Upper lobe of left lung (tissue), 6 donors: ENCODE data around the gene LASP1. TPM values are rescaled to one million over a fixed set of nuclear protein-coding genes. Genes with fewer than 3 reads are reported as not detected.

Source experiments
- ATAC-seq, 2 donors: fragments of 200-7000 bp; cut with Tn5 transposase; one replicate each; pipeline ENCODE4 v1.9.1; 2022; ENCODE audit warnings: mild to moderate bottlenecking in 2 of 2, moderate library complexity in 2 of 2; ENCODE audit not compliant: low FRiP score in 2 of 2
- DNase-seq, 2 donors: peaks; one replicate each; pipeline ENCODE4 v3.0.0-alpha.2; 2019 to 2020
- H3K27ac ChIP-seq, 4 donors: fragments of 200-600 bp; sonication (generic); one replicate each; pipeline ENCODE4 v1.5.1; 2016 to 2019
- H3K27me3 ChIP-seq, 4 donors: fragments of 200-600 bp; sonication (generic); one replicate each; pipeline ENCODE4 v1.5.1; 2017 to 2019
- H3K36me3 ChIP-seq, 4 donors: fragments of 200-600 bp; sonication (generic); one replicate each; pipeline ENCODE4 v1.5.1; 2016 to 2019
- H3K4me1 ChIP-seq, 4 donors: fragments of 200-600 bp; sonication (generic); one replicate each; pipeline ENCODE4 v1.5.1; 2018 to 2019
- H3K4me3 ChIP-seq, 4 donors: fragments of 200-600 bp; sonication (generic); one replicate each; pipeline ENCODE4 v1.5.1; 2017 to 2019; ENCODE audit warnings: mild to moderate bottlenecking in 2 of 4, moderate library complexity in 1 of 4
- H3K9me3 ChIP-seq, 4 donors: fragments of 200-600 bp; sonication (generic); one replicate each; pipeline ENCODE4 v1.5.1; 2018 to 2019
- CTCF ChIP-seq, 6 experiments: fragments of 450-650 bp in 4 of 6; fragments of 200-600 bp in 2 of 6; sonication (generic) in 2 of 6; IDR thresholded peaks; one replicate each; pipeline ENCODE4 v1.5.1; 2016 to 2019; ENCODE audit warnings: antibody characterized with exemption in 6 of 6
- EP300 ChIP-seq, 4 donors: sonication (generic); formaldehyde crosslinking; IDR thresholded peaks; one replicate each; pipeline ENCODE4 v1.5.1; 2017; ENCODE audit warnings: antibody characterized with exemption in 4 of 4, control low read depth in 2 of 4
- POLR2A ChIP-seq, 4 donors: fragments of 450-650 bp; IDR thresholded peaks; one replicate each; pipeline ENCODE4 v1.5.1; 2016 to 2017; ENCODE audit warnings: antibody characterized with exemption in 4 of 4, mild to moderate bottlenecking in 2 of 4
- POLR2AphosphoS5 ChIP-seq, 2 donors: sonication (generic); formaldehyde crosslinking; IDR thresholded peaks; one replicate each; pipeline ENCODE4 v1.5.1; 2017; ENCODE audit warnings: antibody characterized with exemption in 2 of 2
- WGBS, 2 donors: methylation state at CpG; one replicate each; pipeline ENCODE4 v1.1.5; 2017 to 2018; 5-methylcytosine and 5-hydroxymethylcytosine counted together
- total RNA-seq, 6 donors: library from RNA; depleted of rRNA in 4 of 6; stranded (reverse); fragments of >200 nt in 4 of 6; gene quantifications; one replicate each; pipeline versions ENCODE4 v1.1.0 to v1.2.1, GENCODE V29; 2016 to 2021
- donor health status: DM: no; HTN: no; CAD: no; lungs with moderate emphysema.
- donor health status: DM: no; HTN: yes; CAD: no; lungs with severe emphysema.

Gene LASP1
- total RNA-seq, 6 donors from 2014 or later: 97.9 to 168 (median 149) TPM

GRCh38 chr17:38917259-38917658 lies 47.4 kb downstream of the LASP1 start:
- no peak for TF ChIP-seq POLR2A (IDR thresholded peaks at IDR 0.05)
- Histone ChIP-seq H3K9me3 (no peaks in the 10 kb centered on the region), H3K27me3 (no peaks in the 10 kb centered on the region), H3K27ac (no peak overlapping the region), H3K4me3 (no peak overlapping the region), H3K36me3 (peaks cover 31 to 82% (median 66%) of the 10 kb centered on the region in 4 donors), H3K4me1 (peaks cover 12 to 43% (median 25%) of the 10 kb centered on the region in 4 donors)
- 95 to 97% methylated on average over 3 of the region's 3 CpGs for WGBS, 2 donors
- DNase-seq (no peak), ATAC-seq (no peak)

- Histone ChIP-seq H3K27ac (peak overlapping the region in 1 of 4 donors; percentile 20), H3K9me3 (no peaks in the 10 kb centered on the region), H3K4me3 (no peak overlapping the region), H3K36me3 (peaks cover 31 to 74% (median 62%) of the 10 kb centered on the region in 4 donors), H3K27me3 (no peaks in the 10 kb centered on the region), H3K4me1 (peaks cover 14 to 43% (median 25%) of the 10 kb centered on the region in 4 donors)
- WGBS, 2 donors: 84 to 85% methylated on average over 30 to 37 of the region's 37 CpGs
- DNase-seq (peak in 1 of 2 donors; percentile 78), ATAC-seq (no peak)
- TF ChIP-seq POLR2A (IDR thresholded peaks at IDR 0.05): no peak
- no peak for TF ChIP-seq POLR2AphosphoS5 (IDR thresholded peaks at IDR 0.05)
- no peak for TF ChIP-seq CTCF (IDR thresholded peaks at IDR 0.05)
- TF ChIP-seq EP300 (IDR thresholded peaks at IDR 0.05): no peak
These were observed 48.5 kb downstream of the LASP1 start for GRCh38 chr17:38918129-38918913.

GRCh38 chr17:38918916-38919315 lies 49.1 kb downstream of the LASP1 start:
- Histone ChIP-seq H3K9me3 (no peaks in the 10 kb centered on the region), H3K4me1 (peaks cover 20 to 43% (median 28%) of the 10 kb centered on the region in 4 donors), H3K27ac (peak overlapping the region in 1 of 4 donors; percentile 20), H3K36me3 (peaks cover 31 to 72% (median 59%) of the 10 kb centered on the region in 4 donors), H3K4me3 (no peak overlapping the region), H3K27me3 (no peaks in the 10 kb centered on the region)
- DNase-seq: no peak
- TF ChIP-seq EP300 (IDR thresholded peaks at IDR 0.05) (no peak), POLR2A (IDR thresholded peaks at IDR 0.05) (no peak), CTCF (IDR thresholded peaks at IDR 0.05) (no peak), POLR2AphosphoS5 (IDR thresholded peaks at IDR 0.05) (no peak)
- no peak for ATAC-seq
- 98 to 100% methylated on average over 5 of the region's 5 CpGs for WGBS, 2 donors

GRCh38 chr17:38919316-38920078 lies 49.6 kb downstream of the LASP1 start:
- Histone ChIP-seq H3K9me3 (no peaks in the 10 kb centered on the region), H3K4me3 (no peak overlapping the region), H3K4me1 (peaks cover 20 to 39% (median 23%) of the 10 kb centered on the region in 4 donors), H3K36me3 (peaks cover 31 to 66% (median 54%) of the 10 kb centered on the region in 4 donors), H3K27ac (peak overlapping the region in 3 of 4 donors; percentile 49 to 68 (median 60)), H3K27me3 (no peaks in the 10 kb centered on the region)
- ATAC-seq (no peak), DNase-seq (no peak)
- WGBS, 2 donors: 96 to 97% methylated on average over 16 of the region's 16 CpGs
- no peak for TF ChIP-seq CTCF (IDR thresholded peaks at IDR 0.05)
- TF ChIP-seq POLR2A (IDR thresholded peaks at IDR 0.05): no peak
- no peak for TF ChIP-seq POLR2AphosphoS5 (IDR thresholded peaks at IDR 0.05)
- no peak for TF ChIP-seq EP300 (IDR thresholded peaks at IDR 0.05)
